ENCODE measurements around the gene FBXO7.

FBXO7 gene

GRCh38 chr22:32531931-32532819 lies 57.6 kb downstream of the FBXO7 start:
- DNase-seq (ENCODE audit: low read depth in 2 of 2), result no peak

GRCh38 chr22:32532820-32533128 lies 58.2 kb downstream of the FBXO7 start:
- no peak for DNase-seq (ENCODE audit: low read depth in 2 of 2)

GRCh38 chr22:32533265-32534111 lies 58.9 kb downstream of the FBXO7 start:
- no peak for DNase-seq (ENCODE audit: low read depth in 2 of 2)

GRCh38 chr22:32534252-32535235 lies 59.9 kb downstream of the FBXO7 start:
- no peak for DNase-seq (ENCODE audit: low read depth in 2 of 2)

GRCh38 chr22:32535531-32536190 lies 61.0 kb downstream of the FBXO7 start:
- no peak for DNase-seq (ENCODE audit: low read depth in 2 of 2)

- DNase-seq (ENCODE audit: low read depth in 2 of 2), result no peak
Observed at GRCh38 chr22:32536352-32536751, 61.7 kb downstream of the FBXO7 start.

- DNase-seq (ENCODE audit: low read depth in 2 of 2), result no peak
Observed at GRCh38 chr22:32538521-32538920, 63.9 kb downstream of the FBXO7 start.

GRCh38 chr22:32539631-32540421 lies 65.2 kb downstream of the FBXO7 start:
- DNase-seq (ENCODE audit: low read depth in 2 of 2), result no peak

GRCh38 chr22:32541481-32541880 lies 66.9 kb downstream of the FBXO7 start:
- no peak for DNase-seq (ENCODE audit: low read depth in 2 of 2)

GRCh38 chr22:32542066-32542676 lies 67.6 kb downstream of the FBXO7 start:
- DNase-seq (ENCODE audit: low read depth in 2 of 2), result no peak

GRCh38 chr22:32542677-32543357 lies 68.2 kb downstream of the FBXO7 start:
- no peak for DNase-seq (ENCODE audit: low read depth in 2 of 2)

GRCh38 chr22:32544953-32545558 lies 70.4 kb downstream of the FBXO7 start:
- no peak for DNase-seq (ENCODE audit: low read depth in 2 of 2)

- no peak for DNase-seq (ENCODE audit: low read depth in 2 of 2)
Observed at GRCh38 chr22:32545801-32546200, 71.2 kb downstream of the FBXO7 start.

- no peak for DNase-seq (ENCODE audit: low read depth in 2 of 2)
Observed at GRCh38 chr22:32546496-32546895, 71.9 kb downstream of the FBXO7 start.

GRCh38 chr22:32546935-32547334 lies 72.3 kb downstream of the FBXO7 start:
- DNase-seq (ENCODE audit: low read depth in 2 of 2), result no peak

- DNase-seq (ENCODE audit: low read depth in 2 of 2), result no peak
Observed at GRCh38 chr22:32548039-32548438, 73.4 kb downstream of the FBXO7 start.
